Natural killer cell (primary cell): ENCODE results near the gene MRPL36. TPM values are rescaled to one million over a fixed set of nuclear protein-coding genes. Genes with fewer than 3 reads are reported as not detected.
A peak's percentile ranks its signal among the peaks of the same experiment; 100 is the strongest.

ENCODE experiments used
- ATAC-seq, 3 donors: fragments of 150-1000 bp in 2 of 3; fragments of 200-7000 bp in 1 of 3; cut with Tn5 transposase; 1 replicate in 1 of 3; 2 replicates in 2 of 3; pipeline ENCODE4 v1.10.0; 2021; ENCODE audit warnings: mild to moderate bottlenecking in 2 of 3, moderate library complexity in 2 of 3
- DNase-seq, 2 donors: peaks; one replicate each; pipeline versions ENCODE4 v3.0.0 to v3.0.0-alpha.2; 2013 to 2021; ENCODE audit warnings: mixed read lengths in 1 of 2
- H3K27ac ChIP-seq: one replicate; pipeline ENCODE4 v1.5.1; 2013; ENCODE audit warnings: mild to moderate bottlenecking, low read length
- H3K27me3 ChIP-seq: one replicate; pipeline ENCODE4 v1.6.1; 2013; ENCODE audit warnings: low read length; ENCODE audit not compliant: control insufficient read depth, insufficient read depth
- H3K36me3 ChIP-seq: one replicate; pipeline ENCODE4 v1.6.1; 2013; ENCODE audit warnings: low read length; ENCODE audit not compliant: control insufficient read depth, insufficient read depth
- H3K4me1 ChIP-seq: one replicate; pipeline ENCODE4 v1.6.1; 2013; ENCODE audit warnings: low read length; ENCODE audit not compliant: control insufficient read depth, insufficient read depth
- H3K4me3 ChIP-seq: one replicate; pipeline ENCODE4 v1.5.1; 2013; ENCODE audit warnings: low read length
- H3K9me3 ChIP-seq: one replicate; pipeline ENCODE4 v1.6.1; 2013; ENCODE audit warnings: low read length; ENCODE audit not compliant: control insufficient read depth, insufficient read depth
- H3K27ac Mint-ChIP-seq, 2 donors: one replicate each; pipeline ENCODE4 v1.8.0; 2022; ENCODE audit warnings: mild to moderate bottlenecking in 2 of 2, mixed read lengths in 2 of 2, moderate library complexity in 1 of 2
- H3K27me3 Mint-ChIP-seq, 2 donors: one replicate each; pipeline ENCODE4 v1.8.0; 2022; ENCODE audit warnings: low read depth in 2 of 2, mixed read lengths in 2 of 2
- H3K36me3 Mint-ChIP-seq: one replicate; pipeline ENCODE4 v1.8.0; 2022; ENCODE audit warnings: mixed read lengths
- H3K4me1 Mint-ChIP-seq, 2 donors: one replicate each; pipeline ENCODE4 v1.8.0; 2022; ENCODE audit warnings: mixed read lengths in 2 of 2
- H3K4me3 Mint-ChIP-seq: one replicate; pipeline ENCODE4 v1.8.0; 2022; ENCODE audit warnings: mild to moderate bottlenecking, moderate library complexity, mixed read lengths
- H3K9me3 Mint-ChIP-seq, 2 donors: one replicate each; pipeline ENCODE4 v1.8.0; 2022; ENCODE audit warnings: mixed read lengths in 2 of 2
- CTCF ChIP-seq: fragments of 200-600 bp; IDR thresholded peaks from one replicate; pipeline ENCODE4 v1.8.0; 2022; ENCODE audit warnings: antibody characterized with exemption
- WGBS: methylation state at CpG from one replicate; pipeline ENCODE4 v1.1.7; 2013; ENCODE audit warnings: missing lambda C conversion rate; ENCODE audit not compliant: insufficient coverage; 5-methylcytosine and 5-hydroxymethylcytosine counted together
- intact Hi-C: fragments of 100-400 bp; cut with micrococcal nuclease; formaldehyde crosslinking; loops from one replicate; pipeline ENCODE4 v1.14.2; 2022
- total RNA-seq, 4 donors: library from RNA; stranded (reverse); fragments of 120-200 nt in 1 of 4; gene quantifications; one replicate each; pipeline versions ENCODE4 v1.2.3 to v1.2.4, GENCODE V29; 2013 to 2022

The MRPL36 gene
- total RNA-seq, 3 donors from 2014 or later (not counting 1 experiment from before 2014, with no cell fraction given): 14.1 to 21.2 (median 17.1) TPM

- Mint-ChIP-seq H3K9me3 (no peaks in the 10 kb centered on the region), H3K27me3 (peaks cover 4 to 11% of the 10 kb centered on the region in 2 donors), H3K4me1 (peaks cover 7 to 13% of the 10 kb centered on the region in 2 donors), H3K4me3 (no peak overlapping the region), H3K27ac (no peak overlapping the region), H3K36me3 (no peaks in the 10 kb centered on the region)
- Histone ChIP-seq H3K4me1 (peaks cover 15% of the 10 kb centered on the region), H3K9me3 (no peaks in the 10 kb centered on the region), H3K27ac (no peak overlapping the region), H3K27me3 (no peaks in the 10 kb centered on the region), H3K36me3 (no peaks in the 10 kb centered on the region), H3K4me3 (no peak overlapping the region)
- WGBS: 84% methylated on average over 16 of the region's 16 CpGs
- intact Hi-C loops: no loop called here
- no peak for ATAC-seq
- no peak for DNase-seq
- no peak for TF ChIP-seq CTCF
Measured at GRCh38 chr5:1833264-1834021, 33.8 kb upstream of the MRPL36 start.

- Mint-ChIP-seq H3K27ac (no peak overlapping the region), H3K4me3 (peak overlapping the region; percentile 32), H3K36me3 (no peaks in the 10 kb centered on the region), H3K9me3 (no peaks in the 10 kb centered on the region), H3K27me3 (peaks cover 4 to 11% of the 10 kb centered on the region in 2 donors), H3K4me1 (peaks cover 9 to 13% of the 10 kb centered on the region in 2 donors)
- no peaks in the 10 kb centered on the region for H3K36me3 ChIP-seq
- no peak for DNase-seq
- no peak for TF ChIP-seq CTCF
- no peaks in the 10 kb centered on the region for H3K27me3 ChIP-seq
- no peak overlapping the region for H3K4me3 ChIP-seq
- 72% methylated on average over 28 of the region's 28 CpGs for WGBS
- intact Hi-C loops: no loop called here
- H3K4me1 ChIP-seq: peaks cover 15% of the 10 kb centered on the region
- ATAC-seq: peak in 2 of 3 donors; percentile 15 to 66
- H3K9me3 ChIP-seq: no peaks in the 10 kb centered on the region
- H3K27ac ChIP-seq: no peak overlapping the region
Measured at GRCh38 chr5:1832511-1833250, 33.0 kb upstream of the MRPL36 start.

GRCh38 chr5:1831677-1832313 is 32.2 kb upstream of the MRPL36 start:
- Mint-ChIP-seq H3K4me1 (peaks cover 13% of the 10 kb centered on the region in 2 donors), H3K36me3 (no peaks in the 10 kb centered on the region), H3K4me3 (peak overlapping the region; percentile 32), H3K27ac (no peak overlapping the region), H3K9me3 (no peaks in the 10 kb centered on the region), H3K27me3 (peaks cover 4 to 11% of the 10 kb centered on the region in 2 donors)
- no peak for TF ChIP-seq CTCF
- Histone ChIP-seq H3K4me3 (no peak overlapping the region), H3K27ac (no peak overlapping the region), H3K4me1 (peaks cover 15% of the 10 kb centered on the region), H3K27me3 (no peaks in the 10 kb centered on the region), H3K36me3 (no peaks in the 10 kb centered on the region), H3K9me3 (no peaks in the 10 kb centered on the region)
- ATAC-seq (no peak), DNase-seq (no peak)
- intact Hi-C loops: no loop called here
- 57% methylated on average over 13 of the region's 14 CpGs for WGBS
